Measurements from ENCODE around the gene TTLL1.

DNA sequence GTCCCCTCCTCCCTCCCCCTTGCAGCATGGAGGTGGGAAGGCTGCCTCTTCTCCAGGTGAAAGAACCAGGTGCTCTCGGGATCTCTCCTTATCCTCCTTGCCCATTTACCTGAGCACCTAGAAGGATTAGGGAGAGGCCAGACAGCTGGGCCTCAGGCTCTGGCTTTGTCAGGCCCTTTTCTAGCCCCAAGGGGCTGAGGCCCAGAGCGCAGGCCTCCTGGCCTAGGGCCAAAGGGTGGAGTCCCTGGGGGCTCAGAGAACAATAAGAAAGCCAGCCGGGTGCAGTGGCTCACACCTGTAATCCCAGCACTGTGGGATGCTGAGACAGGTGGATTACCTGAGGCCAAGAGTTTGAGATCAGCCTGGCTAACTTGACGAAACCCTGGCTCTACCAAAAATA, 5.4 kb upstream of the TTLL1 start:
- no peak for TF ChIP-seq GATA2 (IDR thresholded peaks at IDR 0.05; ENCODE audit: low read depth, low read length)
- TF ChIP-seq GATA3 (IDR thresholded peaks at IDR 0.05; ENCODE audit: low read depth, low read length) = no peak
